WERI-Rb-1 (cell line): ENCODE measurements around the gene DNPH1.

Experiments used
- DNase-seq: peaks from one replicate; pipeline ENCODE4 v3.0.0-alpha.2; 2020
- H3K27ac ChIP-seq: fragments of 250-450 bp; sonication (Bioruptor Pico); 2 replicates; pipeline ENCODE4 v1.5.1; 2020; ENCODE audit warnings: mild to moderate bottlenecking, moderate library complexity
- H3K27me3 ChIP-seq: fragments of 250-450 bp; sonication (Bioruptor Pico); 2 replicates; pipeline ENCODE4 v1.5.1; 2021; ENCODE audit warnings: mild to moderate bottlenecking, low read depth, moderate library complexity; ENCODE audit not compliant: insufficient read depth, severe bottlenecking
- H3K36me3 ChIP-seq: fragments of 250-450 bp; sonication (Bioruptor Pico); 2 replicates; pipeline ENCODE4 v1.5.1; 2020; ENCODE audit warnings: mild to moderate bottlenecking, moderate library complexity
- H3K4me3 ChIP-seq: 2 replicates; pipeline ENCODE4 v1.5.1; 2011; ENCODE audit warnings: low read depth, mild to moderate bottlenecking, control low read depth, low read length
- H3K9me3 ChIP-seq: fragments of 250-450 bp; sonication (Bioruptor Pico); 2 replicates; pipeline ENCODE4 v1.5.1; 2021; ENCODE audit warnings: mild to moderate bottlenecking, moderate library complexity; ENCODE audit not compliant: severe bottlenecking
- CTCF ChIP-seq: IDR thresholded peaks from 2 replicates; pipeline ENCODE4 v1.5.1; 2011; ENCODE audit warnings: low read depth, mild to moderate bottlenecking, control low read depth, inconsistent platforms, low read length

DNPH1 gene

GRCh38 chr6:43223175-43223574 is 6.1 kb downstream of the DNPH1 start:
- Histone ChIP-seq H3K36me3 (peaks cover 37% of the 10 kb centered on the region), H3K27me3 (no peaks in the 10 kb centered on the region), H3K9me3 (no peaks in the 10 kb centered on the region), H3K4me3 (no peak overlapping the region), H3K27ac (no peak overlapping the region)
- TF ChIP-seq CTCF: no peak
- DNase-seq: no peak

GRCh38 chr6:43222418-43223059 is 6.7 kb downstream of the DNPH1 start:
- H3K9me3 ChIP-seq: no peaks in the 10 kb centered on the region
- no peak overlapping the region for H3K4me3 ChIP-seq
- TF ChIP-seq CTCF: no peak
- no peaks in the 10 kb centered on the region for H3K27me3 ChIP-seq
- no peak for DNase-seq
- H3K27ac ChIP-seq: no peak overlapping the region
- H3K36me3 ChIP-seq: peaks cover 40% of the 10 kb centered on the region

- H3K27ac ChIP-seq: peak overlapping the region; percentile 33
- peak; percentile 76 for DNase-seq
- TF ChIP-seq CTCF: no peak
- no peaks in the 10 kb centered on the region for H3K9me3 ChIP-seq
- H3K4me3 ChIP-seq: no peak overlapping the region
- H3K36me3 ChIP-seq: peaks cover 52% of the 10 kb centered on the region
- H3K27me3 ChIP-seq: no peaks in the 10 kb centered on the region
Measured at GRCh38 chr6:43221046-43221972, 8.0 kb downstream of the DNPH1 start.

GRCh38 chr6:43220439-43220951 is 8.8 kb downstream of the DNPH1 start:
- H3K36me3 ChIP-seq: peaks cover 58% of the 10 kb centered on the region
- no peak overlapping the region for H3K4me3 ChIP-seq
- TF ChIP-seq CTCF: no peak
- H3K9me3 ChIP-seq: no peaks in the 10 kb centered on the region
- peak overlapping the region; percentile 33 for H3K27ac ChIP-seq
- no peak for DNase-seq
- H3K27me3 ChIP-seq: no peaks in the 10 kb centered on the region

- H3K4me3 ChIP-seq: no peak overlapping the region
- H3K9me3 ChIP-seq: no peaks in the 10 kb centered on the region
- H3K27me3 ChIP-seq: no peaks in the 10 kb centered on the region
- H3K36me3 ChIP-seq: peaks cover 64% of the 10 kb centered on the region
- no peak for TF ChIP-seq CTCF
- no peak overlapping the region for H3K27ac ChIP-seq
- no peak for DNase-seq
Measured at GRCh38 chr6:43219814-43220213, 9.5 kb downstream of the DNPH1 start.
